GM10847 (cell line): ENCODE results near the gene TCP11L2.

Source experiments
- POLR2A ChIP-seq: IDR thresholded peaks from 2 replicates; pipeline ENCODE4 v1.6.1; 2011; ENCODE audit not compliant: insufficient read length; ENCODE audit errors: extremely low read depth

Gene TCP11L2

GRCh38 chr12:106342397-106343213 is 40.1 kb downstream of the TCP11L2 start:
- TF ChIP-seq POLR2A, result no peak

- no peak for TF ChIP-seq POLR2A
Observed at GRCh38 chr12:106343214-106343528, 40.6 kb downstream of the TCP11L2 start.

- no peak for TF ChIP-seq POLR2A
Observed at GRCh38 chr12:106344131-106344530, 41.6 kb downstream of the TCP11L2 start.

- TF ChIP-seq POLR2A, result no peak
Observed at GRCh38 chr12:106345746-106346145, 43.2 kb downstream of the TCP11L2 start.

- no peak for TF ChIP-seq POLR2A
Observed at GRCh38 chr12:106348411-106348810, 45.9 kb downstream of the TCP11L2 start.

GRCh38 chr12:106353175-106353574 is 50.6 kb downstream of the TCP11L2 start:
- no peak for TF ChIP-seq POLR2A

- TF ChIP-seq POLR2A, result peak; percentile 66
Observed at GRCh38 chr12:106357549-106358395, 55.2 kb downstream of the TCP11L2 start, which contains the start of gene POLR3B. Gene POLR3B (plus strand): TSS chr12:106357748. CDS start chr12:106357880, 132 bp downstream.

- TF ChIP-seq POLR2A, result no peak
Observed at GRCh38 chr12:106358396-106359241, 56.1 kb downstream of the TCP11L2 start.

- no peak for TF ChIP-seq POLR2A
Observed at GRCh38 chr12:106359646-106360399, 57.3 kb downstream of the TCP11L2 start.

GRCh38 chr12:106360400-106360994 is 58.0 kb downstream of the TCP11L2 start:
- TF ChIP-seq POLR2A, result no peak

GRCh38 chr12:106362971-106363370 is 60.4 kb downstream of the TCP11L2 start:
- TF ChIP-seq POLR2A, result no peak

GRCh38 chr12:106364261-106364660 is 61.7 kb downstream of the TCP11L2 start:
- TF ChIP-seq POLR2A, result no peak

- no peak for TF ChIP-seq POLR2A
Observed at GRCh38 chr12:106369624-106370346, 67.3 kb downstream of the TCP11L2 start.

- no peak for TF ChIP-seq POLR2A
Observed at GRCh38 chr12:106378788-106379187, 76.3 kb downstream of the TCP11L2 start.

- no peak for TF ChIP-seq POLR2A
Observed at GRCh38 chr12:106380954-106381353, 78.4 kb downstream of the TCP11L2 start.
